HL-60 (cell line): ENCODE results near the gene BMPER.

Source experiments
- DNase-seq, 2 experiments: peaks; one replicate each; pipeline ENCODE4 v3.0.0-alpha.2; 2010 to 2020; ENCODE audit warnings: low read depth in 1 of 2, low spot score in 1 of 2
- H3K27ac ChIP-seq: fragments of 250-450 bp; sonication (Bioruptor Pico); replicated peaks from 2 replicates; pipeline ENCODE4 v1.5.1; 2020; ENCODE audit warnings: mild to moderate bottlenecking, moderate library complexity
- H3K27me3 ChIP-seq: fragments of 250-450 bp; sonication (Bioruptor Pico); 2 replicates; pipeline ENCODE4 v1.5.1; 2021; ENCODE audit warnings: mild to moderate bottlenecking, moderate library complexity; ENCODE audit not compliant: insufficient read depth, poor library complexity, severe bottlenecking
- H3K4me3 ChIP-seq: replicated peaks from 2 replicates; pipeline ENCODE4 v1.5.1; 2011; ENCODE audit warnings: mild to moderate bottlenecking, control low read depth, low read length; ENCODE audit not compliant: insufficient read depth
- GABPA ChIP-seq: IDR thresholded peaks from 2 replicates; pipeline ENCODE4 v1.6.1; 2012; ENCODE audit warnings: low read depth
- POLR2AphosphoS5 ChIP-seq: IDR thresholded peaks from 2 replicates; pipeline ENCODE4 v1.6.1; 2012; ENCODE audit warnings: low read depth
- SPI1 ChIP-seq: IDR thresholded peaks from 2 replicates; pipeline ENCODE4 v1.6.1; 2012; ENCODE audit warnings: low read depth, mild to moderate bottlenecking, borderline replicate concordance
- TF ChIP-seq, protein P1 (sequence below): IDR thresholded peaks from one replicate; pipeline ENCODE4 v1.5.1; 2011; ENCODE audit warnings: low read length, control low read depth, inconsistent platforms; ENCODE audit not compliant: insufficient read depth
- TF ChIP-seq, protein P2 (sequence below): IDR thresholded peaks from 2 replicates; pipeline ENCODE4 v1.6.1; 2012; ENCODE audit warnings: low read depth; ENCODE audit not compliant: insufficient replicate concordance

The BMPER gene

DNA sequence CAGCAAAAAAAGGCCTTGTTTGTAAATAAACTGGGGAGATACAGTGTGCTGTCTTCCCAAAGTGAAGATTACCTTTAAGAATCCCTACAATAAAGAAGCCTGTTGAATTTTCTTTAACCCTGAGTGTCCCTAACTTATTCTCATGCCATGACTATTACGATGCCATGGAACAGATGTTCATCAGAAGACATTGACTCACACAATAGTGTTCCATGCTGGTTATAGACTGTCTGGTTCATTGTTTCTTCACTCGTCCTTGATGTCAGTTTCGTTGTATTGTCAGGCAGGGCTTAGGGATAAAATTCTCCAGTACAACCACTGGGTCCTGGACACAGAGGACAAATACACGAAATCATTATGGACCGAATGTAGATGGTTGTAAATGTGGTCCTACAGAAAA, 36.2 kb upstream of the BMPER start:
- Histone ChIP-seq H3K4me3 (no peak overlapping the region), H3K27me3 (no peaks in the 10 kb centered on the region), H3K27ac (no peak overlapping the region)
- TF ChIP-seq, protein P1, sequence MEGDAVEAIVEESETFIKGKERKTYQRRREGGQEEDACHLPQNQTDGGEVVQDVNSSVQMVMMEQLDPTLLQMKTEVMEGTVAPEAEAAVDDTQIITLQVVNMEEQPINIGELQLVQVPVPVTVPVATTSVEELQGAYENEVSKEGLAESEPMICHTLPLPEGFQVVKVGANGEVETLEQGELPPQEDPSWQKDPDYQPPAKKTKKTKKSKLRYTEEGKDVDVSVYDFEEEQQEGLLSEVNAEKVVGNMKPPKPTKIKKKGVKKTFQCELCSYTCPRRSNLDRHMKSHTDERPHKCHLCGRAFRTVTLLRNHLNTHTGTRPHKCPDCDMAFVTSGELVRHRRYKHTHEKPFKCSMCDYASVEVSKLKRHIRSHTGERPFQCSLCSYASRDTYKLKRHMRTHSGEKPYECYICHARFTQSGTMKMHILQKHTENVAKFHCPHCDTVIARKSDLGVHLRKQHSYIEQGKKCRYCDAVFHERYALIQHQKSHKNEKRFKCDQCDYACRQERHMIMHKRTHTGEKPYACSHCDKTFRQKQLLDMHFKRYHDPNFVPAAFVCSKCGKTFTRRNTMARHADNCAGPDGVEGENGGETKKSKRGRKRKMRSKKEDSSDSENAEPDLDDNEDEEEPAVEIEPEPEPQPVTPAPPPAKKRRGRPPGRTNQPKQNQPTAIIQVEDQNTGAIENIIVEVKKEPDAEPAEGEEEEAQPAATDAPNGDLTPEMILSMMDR = no peak
- TF ChIP-seq, protein P2, sequence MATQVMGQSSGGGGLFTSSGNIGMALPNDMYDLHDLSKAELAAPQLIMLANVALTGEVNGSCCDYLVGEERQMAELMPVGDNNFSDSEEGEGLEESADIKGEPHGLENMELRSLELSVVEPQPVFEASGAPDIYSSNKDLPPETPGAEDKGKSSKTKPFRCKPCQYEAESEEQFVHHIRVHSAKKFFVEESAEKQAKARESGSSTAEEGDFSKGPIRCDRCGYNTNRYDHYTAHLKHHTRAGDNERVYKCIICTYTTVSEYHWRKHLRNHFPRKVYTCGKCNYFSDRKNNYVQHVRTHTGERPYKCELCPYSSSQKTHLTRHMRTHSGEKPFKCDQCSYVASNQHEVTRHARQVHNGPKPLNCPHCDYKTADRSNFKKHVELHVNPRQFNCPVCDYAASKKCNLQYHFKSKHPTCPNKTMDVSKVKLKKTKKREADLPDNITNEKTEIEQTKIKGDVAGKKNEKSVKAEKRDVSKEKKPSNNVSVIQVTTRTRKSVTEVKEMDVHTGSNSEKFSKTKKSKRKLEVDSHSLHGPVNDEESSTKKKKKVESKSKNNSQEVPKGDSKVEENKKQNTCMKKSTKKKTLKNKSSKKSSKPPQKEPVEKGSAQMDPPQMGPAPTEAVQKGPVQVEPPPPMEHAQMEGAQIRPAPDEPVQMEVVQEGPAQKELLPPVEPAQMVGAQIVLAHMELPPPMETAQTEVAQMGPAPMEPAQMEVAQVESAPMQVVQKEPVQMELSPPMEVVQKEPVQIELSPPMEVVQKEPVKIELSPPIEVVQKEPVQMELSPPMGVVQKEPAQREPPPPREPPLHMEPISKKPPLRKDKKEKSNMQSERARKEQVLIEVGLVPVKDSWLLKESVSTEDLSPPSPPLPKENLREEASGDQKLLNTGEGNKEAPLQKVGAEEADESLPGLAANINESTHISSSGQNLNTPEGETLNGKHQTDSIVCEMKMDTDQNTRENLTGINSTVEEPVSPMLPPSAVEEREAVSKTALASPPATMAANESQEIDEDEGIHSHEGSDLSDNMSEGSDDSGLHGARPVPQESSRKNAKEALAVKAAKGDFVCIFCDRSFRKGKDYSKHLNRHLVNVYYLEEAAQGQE = no peak
- TF ChIP-seq SPI1 (no peak), POLR2AphosphoS5 (no peak), GABPA (no peak)
- DNase-seq = no peak

DNA sequence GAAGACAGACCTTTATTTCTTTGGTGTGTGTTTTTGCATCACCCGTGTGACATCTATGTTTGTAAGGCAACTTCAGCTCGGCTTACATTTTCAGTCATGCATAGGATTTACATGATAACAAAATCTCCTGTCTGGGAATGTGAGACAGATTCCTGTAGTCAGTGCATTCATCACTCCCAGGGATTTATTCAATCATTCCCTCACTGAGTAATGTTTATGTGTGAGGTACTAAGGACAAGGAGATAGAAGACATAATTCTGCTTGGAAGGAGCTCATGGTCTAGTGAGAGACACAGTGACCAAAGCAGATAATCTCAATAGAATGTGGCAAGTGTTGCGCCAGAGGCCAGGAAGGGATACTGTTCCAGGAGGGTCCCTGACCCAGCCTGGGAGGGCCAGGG, 35.2 kb upstream of the BMPER start:
- no peak for TF ChIP-seq POLR2AphosphoS5
- TF ChIP-seq, protein P2 = no peak
- TF ChIP-seq GABPA = no peak
- no peak for TF ChIP-seq SPI1
- TF ChIP-seq, protein P1 = no peak
- DNase-seq = no peak
- H3K4me3 ChIP-seq = no peak overlapping the region
- H3K27me3 ChIP-seq = no peaks in the 10 kb centered on the region
- no peak overlapping the region for H3K27ac ChIP-seq

DNA sequence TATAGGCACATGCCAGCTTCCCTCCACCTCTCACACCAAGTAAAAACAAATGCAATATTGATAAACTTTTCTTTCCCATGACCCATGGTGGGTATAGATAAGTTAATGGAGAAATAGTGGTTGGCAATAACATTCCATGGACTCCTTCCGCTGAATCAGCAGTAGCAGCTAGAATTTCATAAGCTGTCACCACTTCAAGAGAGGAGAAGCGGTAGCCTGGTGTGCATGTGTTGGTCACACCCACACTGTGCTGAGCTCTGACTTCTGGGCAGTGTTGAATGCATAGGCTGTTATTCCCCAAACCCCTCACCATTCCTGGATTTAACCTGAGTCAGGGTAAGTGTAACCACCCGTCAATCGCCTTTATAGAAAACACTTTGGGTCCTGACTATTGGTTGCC, 32.5 kb upstream of the BMPER start:
- Histone ChIP-seq H3K27me3 (no peaks in the 10 kb centered on the region), H3K27ac (no peak overlapping the region), H3K4me3 (no peak overlapping the region)
- DNase-seq = no peak
- TF ChIP-seq, protein P1 = no peak
- TF ChIP-seq POLR2AphosphoS5 (no peak), GABPA (no peak), SPI1 (no peak)
- TF ChIP-seq, protein P2 = no peak
